GM19238 (cell line): Measurements from ENCODE around the gene SCN11A.
A peak's percentile ranks its signal among the peaks of the same experiment; 100 is the strongest.
"Not testable (repeated sequence)": the region's sequence is repeated elsewhere in the genome, so short reads cannot be mapped to it uniquely, and the experiment has no call there.

ENCODE experiments used
- DNase-seq: peaks from one replicate; pipeline ENCODE4 v3.0.0; 2011; ENCODE audit warnings: low spot score; ENCODE audit not compliant: insufficient read length

Gene SCN11A

DNA sequence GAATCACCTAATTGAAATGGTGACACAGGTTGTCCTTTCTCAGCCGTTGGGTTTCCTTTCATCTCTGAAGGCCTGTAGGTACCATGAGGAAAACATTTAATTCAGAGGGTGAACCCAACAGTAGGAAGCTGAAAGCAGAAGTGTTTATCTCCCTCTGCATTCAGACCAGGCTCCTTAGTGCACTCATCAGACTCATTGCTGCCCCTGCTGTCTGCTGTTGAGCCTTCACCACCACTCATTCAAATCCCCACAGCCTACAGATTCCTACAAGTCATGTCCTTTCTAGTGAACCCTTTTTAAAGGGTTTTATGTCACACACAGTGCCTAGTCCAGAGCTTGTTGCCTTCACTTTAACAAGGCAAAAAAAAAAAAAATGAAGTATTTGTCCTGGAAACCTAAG is 13.5 kb upstream of the SCN11A start:
- DNase-seq, result peak; percentile 30

DNA sequence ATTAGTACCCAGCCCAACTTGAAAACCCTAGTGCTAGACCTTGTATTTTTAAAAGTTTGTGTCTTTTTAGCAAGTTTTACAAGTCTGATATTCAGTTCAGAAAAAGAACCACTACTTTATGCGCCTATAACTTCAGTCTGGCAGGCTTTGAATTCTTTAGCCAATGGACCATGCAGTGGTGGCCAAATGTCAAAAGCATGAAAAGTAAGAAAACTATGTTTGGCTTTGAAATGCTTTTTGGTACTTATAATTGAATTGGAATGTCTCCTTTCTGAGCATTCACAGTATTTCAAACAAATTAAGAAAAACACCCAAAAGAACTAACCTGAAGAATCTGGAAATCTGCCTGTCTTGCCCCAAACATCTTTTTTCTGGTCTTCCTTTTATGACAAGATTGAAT is 12.9 kb upstream of the SCN11A start:
- DNase-seq, result no peak

DNA sequence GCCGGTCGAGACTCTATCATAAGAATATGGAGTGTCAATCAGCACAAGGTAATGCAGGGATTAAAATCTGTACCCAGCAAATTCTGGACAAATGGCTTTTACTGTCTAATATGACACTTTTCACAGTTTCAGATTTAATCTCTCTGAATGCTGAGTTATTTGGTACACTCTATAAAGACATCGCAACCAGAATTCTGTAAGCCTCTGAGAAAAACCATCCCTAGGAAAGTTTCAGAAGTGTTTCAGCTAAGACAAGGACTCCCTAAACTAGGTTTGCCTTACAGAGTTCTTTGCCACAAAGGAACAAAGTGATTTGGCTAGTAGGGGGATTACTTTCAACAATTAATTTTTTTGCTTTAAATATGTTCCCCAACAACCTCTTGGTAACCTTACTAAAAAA is 11.4 kb upstream of the SCN11A start:
- DNase-seq, result no peak

DNA sequence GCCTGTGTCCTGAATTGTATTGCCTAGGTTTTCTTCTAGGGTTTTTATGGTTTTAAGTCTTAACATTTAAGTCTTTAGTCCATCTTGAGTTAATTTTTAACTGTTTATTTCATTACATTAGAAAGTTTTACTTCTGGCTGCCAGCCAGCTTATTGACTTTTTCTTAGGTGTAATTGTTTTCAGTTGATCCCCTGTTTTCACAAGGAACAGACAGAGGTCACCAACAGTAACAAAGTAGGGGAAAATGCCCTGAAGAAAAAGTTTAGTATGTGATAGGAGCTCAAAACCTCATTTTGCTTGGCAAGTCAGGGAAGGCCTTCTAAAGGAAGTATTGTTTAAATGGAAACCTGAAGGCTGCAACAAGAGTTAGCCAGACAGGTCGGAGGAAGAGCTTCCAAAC is 10.4 kb upstream of the SCN11A start:
- DNase-seq, result no peak

DNA sequence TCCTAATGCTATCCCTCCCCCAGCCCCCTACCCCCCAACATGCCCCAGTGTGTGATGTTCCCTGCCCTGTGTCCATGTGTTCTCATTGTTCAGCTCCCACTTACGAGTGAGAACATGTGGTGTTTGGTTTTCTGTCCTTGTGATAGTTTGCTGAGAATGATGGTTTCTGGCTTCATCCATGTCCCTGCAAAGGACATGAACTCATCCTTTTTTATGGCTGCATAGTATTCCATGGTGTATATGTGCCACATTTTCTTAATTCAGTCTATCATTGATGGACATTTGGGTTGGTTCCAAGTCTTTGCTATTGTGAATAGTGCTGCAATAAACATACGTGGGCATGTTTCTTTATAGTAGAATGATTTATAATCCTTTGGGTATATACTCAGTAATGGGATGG is 9.5 kb upstream of the SCN11A start:
- not testable (repeated sequence) for DNase-seq

DNA sequence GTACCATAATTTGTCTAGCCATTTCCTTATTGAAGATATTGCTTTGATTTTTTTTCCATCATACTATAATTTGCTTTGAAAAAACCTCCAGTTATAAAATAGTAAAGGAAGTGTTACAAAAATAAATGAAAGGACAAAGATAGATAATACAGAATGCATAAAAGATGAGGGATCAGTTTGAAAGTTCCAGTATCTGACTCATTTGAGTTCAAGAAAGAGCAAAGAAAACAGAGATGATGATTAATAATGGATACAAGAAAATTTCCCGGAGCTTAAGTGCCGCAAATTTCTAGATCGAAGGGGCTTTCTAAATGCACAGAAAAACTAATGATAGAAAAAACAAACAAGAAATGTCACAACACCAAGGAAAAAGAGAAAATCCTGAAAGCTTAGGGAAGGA is 4.4 kb upstream of the SCN11A start:
- DNase-seq, result no peak

DNA sequence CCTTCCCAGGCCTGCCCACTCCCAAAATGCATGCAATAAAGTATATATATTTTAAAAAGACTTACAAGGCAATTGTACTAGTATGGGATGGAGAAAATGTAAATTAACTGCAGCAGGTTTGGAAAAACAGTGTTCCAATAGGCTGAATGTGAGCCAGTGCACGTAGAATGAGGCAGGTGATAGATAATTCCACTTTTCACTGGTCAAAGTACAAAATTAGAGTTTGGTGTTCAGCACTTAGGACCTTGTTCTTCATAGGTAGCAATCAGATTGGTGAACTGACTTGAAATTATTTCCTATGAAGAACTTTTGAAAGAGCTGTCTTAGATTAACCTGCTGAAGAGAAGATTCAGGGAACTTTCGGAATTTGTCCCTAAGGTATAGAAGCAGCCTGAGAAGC is 2.0 kb upstream of the SCN11A start:
- DNase-seq, result no peak

DNA sequence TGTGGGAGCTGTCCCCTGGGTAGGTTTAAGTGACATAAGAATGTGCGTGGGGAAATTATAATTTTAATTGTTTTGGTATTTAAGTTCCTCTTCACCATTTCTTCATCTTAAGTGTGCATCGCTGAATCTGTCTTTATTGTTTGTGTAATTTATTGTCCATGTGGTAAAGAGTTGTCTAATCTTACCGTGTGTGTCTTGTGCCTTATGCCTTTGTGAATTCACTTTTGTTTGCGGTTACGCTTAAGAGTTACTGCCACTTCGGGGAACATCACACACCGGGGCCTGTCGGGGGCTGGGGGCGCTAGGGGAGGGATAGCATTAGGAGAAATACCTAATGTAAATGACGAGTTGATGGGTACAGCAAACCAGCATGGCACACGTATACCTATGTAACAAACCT is 839 bp upstream of the SCN11A start:
- no peak for DNase-seq

DNA sequence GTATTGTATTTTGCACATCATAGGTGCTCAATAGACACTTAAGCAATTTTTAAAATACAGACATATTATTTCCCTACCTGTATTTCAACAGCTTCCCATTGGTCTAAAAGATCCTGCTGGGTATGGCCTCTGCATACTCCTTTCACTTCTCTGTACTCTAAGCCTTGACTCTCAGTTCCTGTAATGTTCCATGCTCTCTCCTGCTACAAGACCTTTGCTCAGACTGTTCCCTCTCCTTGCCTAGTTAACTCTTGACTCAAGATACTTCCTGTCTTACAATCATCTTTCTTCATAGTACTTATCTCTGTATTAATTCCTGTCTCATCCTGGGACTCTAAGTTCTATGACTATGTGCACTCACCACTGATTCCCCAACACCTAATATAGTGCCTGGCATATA is 1.7 kb downstream of the SCN11A start:
- DNase-seq, result no peak

DNA sequence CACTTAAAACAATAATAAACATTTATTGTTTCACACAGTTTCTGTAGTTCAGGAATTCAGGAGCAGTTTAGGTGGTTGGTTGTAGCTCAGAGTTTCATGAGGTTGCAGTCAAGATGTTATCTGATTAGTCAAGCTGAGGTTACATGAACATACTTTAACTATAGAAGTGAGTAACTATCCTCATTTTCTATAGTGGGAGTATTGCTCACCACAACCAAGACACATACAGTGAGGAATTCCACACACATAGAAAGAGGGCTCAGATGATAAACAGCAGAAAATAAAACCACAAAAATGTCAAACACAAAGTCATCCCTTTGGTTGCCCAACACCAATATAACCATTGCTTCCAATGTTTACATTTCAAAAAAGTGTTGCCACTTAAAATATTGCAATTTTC is 13.6 kb downstream of the SCN11A start:
- DNase-seq, result no peak

DNA sequence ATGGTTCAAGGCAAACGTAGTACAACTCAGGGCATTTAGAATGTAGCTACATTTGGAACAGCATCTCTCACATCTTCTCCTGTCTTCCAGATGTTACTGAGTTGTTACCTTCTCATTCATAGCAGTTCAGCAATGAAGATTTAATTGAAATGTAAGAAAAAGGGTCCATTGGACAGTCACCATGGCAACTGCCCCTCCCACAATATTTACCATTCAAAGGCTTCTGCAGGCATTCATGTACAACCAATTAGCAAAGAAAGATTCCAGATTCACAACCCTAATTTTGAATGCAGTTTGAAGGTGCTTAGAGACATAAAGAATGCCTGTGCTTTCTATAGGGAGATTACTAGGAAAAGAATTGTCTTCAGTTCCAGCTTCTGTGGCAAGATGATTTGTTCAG is 22.2 kb downstream of the SCN11A start:
- no peak for DNase-seq

DNA sequence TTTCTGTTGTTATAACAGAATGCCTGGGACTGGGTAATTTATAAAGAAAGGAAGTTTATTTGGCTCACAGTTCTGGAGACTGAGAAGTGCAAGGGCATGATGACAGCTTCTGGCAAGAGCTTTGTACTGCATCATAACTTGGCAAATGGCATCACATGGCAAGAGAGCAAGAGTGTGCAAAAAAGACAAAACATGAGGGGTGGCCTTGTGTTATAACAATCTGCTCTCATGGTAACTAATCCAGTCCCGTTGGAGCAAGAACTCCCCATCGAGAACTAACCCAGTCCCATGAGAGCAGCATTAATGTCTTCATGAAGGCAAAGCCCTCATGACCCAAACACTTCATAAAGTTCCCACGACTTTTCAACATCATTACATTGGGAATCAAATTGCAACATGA is 23.2 kb downstream of the SCN11A start:
- DNase-seq, result no peak

DNA sequence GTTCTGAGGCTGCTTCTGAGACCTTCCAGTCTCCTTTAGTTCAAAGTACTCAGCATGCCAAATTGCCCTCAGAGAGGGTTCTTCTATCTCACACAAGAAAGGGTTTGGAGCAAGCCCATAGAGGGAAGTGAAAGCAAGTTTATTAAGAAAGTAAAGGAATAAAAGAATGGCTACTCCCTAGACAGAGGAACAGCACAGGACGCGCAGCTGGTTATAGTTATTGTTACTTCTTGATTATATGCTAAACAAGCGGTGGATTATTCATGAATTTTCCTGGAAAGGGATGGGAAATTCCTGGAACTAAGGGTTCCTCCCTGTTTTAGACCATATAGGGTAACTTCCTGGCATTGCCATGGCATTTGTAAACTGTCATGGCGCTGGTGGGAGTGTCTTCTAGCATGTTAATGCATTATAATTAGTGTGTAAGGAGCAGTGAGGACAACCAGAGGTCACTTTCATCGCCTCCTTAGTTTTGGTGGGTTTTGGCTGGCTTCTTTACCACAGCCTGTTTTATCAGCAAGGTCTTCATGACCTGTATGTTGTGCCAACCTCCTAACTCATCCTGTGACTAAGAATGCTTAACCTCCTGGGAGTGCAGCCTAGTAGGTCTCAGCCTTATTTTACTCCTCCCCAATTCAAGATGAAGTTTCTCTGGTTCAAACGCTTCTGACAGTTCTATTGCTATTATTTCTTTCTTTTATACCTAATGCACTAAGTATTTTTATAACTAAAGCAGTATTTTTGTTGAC is 26.3 kb downstream of the SCN11A start:
- no peak for DNase-seq

DNA sequence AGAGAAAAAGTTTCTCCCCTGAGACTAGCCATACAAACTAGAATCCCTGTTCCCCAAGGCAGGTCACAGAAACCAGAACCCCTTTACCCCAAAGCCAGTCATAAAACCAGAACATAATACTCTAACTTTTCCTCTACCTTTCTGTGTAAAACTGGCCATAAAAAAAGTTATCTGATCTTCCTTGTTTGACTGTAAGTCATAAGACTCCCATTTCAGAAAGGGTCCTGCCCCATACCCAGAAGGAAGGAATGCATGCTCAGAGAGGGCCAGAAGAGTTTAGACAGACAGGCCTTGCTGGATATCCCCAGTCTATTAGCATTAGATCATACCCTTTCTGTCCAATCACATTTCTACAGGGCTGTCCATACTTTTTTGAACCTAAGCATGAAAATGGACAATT is 27.2 kb downstream of the SCN11A start:
- no peak for DNase-seq

DNA sequence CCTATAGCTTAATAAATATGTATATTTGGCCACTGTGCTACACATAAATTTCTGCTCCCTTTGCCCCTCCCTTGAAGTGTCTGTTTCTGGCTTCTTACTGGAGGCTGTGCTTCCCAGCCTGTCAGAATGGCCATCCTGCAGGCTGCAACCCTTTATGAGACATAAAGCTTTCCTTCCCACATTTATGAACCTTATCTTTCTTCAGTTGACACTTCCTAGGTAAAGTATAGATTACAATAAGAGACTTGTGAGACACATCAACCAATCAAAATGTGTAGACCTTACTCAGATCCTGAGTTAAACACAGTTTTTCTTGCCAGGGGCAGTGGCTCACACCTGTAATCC is 29.5 kb downstream of the SCN11A start:
- DNase-seq, result no peak

DNA sequence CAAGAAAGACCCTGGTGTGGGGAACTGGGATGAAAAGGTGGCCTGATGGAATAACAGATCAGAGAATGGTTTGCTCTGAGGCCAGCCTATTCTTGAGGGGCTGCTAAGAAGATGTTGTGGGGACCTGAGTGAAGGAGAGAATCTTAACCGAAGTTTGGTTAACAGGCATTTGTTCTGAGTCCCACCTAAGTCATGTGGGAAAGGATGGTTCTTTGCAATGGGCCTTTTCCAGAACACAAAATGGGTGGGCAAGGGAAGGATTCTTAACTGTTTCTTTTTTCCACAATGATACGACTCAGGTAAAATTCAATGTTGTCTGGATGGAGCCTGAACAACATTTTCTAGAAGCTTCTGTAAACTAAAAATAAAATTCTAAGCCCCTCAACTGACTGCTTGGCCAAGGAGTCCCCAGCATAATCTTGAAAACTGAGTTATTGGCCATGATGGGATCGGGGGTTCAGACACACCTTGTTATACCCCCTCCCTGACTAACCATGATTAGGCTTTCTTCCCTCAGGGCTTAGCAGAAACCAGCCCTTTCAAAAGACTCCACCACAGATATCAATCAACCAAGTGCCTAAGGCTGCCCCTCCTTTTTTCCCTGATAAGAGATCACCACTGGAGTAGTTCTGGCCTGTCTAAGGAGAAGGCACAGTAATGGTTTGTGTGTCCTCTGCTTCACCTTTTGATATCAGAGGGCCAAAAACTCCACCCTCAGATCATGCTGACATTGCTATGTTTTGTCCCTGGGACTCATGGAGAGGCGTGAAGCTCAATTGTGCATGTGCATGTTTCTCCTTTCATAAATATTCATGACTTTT is 30.1 kb downstream of the SCN11A start:
- no peak for DNase-seq

DNA sequence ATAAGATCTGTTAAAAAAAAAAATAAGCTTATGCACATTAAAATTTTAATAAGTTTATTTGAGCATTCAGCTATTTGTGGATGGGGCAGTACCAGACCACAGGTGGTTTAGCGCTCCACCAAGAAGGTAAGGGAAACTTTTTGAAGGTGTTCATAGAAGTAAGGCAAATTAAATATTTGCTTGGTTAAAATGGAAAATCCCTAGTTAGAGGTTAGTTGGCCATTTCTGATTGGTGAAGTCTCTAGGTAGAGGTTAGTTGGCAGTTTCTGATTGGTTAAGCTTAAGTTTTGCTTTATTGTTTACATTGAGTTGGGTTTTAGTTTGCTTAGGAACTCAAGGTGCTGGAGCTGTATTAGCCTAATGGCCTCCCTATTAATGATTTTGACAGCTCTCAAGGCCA is 30.7 kb downstream of the SCN11A start:
- no peak for DNase-seq

DNA sequence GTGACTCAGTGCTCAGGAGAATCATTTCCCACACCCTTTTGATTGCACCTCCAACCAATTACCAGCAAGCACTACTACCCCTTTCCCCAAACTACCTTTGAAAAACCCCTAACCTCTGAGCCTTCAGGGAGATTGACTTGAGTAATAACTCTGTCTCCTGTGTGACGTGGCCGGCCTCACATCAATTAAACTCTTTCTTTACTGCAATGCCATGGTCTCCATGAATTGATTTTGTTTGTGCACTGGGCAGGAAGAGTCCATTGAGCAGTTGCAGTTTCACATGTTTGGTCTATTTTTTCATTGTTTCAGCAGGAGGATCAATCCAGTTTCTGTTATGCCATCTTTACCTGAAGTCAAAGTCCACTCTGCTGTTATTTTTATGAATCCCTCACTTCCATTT is 32.4 kb downstream of the SCN11A start:
- DNase-seq, result no peak

DNA sequence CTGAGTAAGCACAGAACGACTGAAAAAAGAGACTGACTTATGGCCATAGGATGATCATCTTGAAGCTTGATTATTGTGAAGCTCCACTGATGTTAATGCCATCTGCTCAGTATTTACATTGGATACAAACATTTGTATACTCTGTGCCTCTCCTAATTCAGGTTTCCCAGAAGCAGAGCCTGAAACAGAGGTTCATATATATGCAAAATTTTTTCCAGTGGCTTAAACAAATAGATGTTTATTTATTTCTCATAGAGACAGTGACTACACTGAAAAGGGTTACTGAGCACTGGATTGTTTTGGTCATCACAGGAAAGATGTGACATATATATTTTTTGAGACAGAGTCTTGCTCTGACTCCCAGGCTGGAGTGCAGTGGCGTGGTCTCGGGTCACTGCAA is 36.3 kb downstream of the SCN11A start:
- no peak for DNase-seq

DNA sequence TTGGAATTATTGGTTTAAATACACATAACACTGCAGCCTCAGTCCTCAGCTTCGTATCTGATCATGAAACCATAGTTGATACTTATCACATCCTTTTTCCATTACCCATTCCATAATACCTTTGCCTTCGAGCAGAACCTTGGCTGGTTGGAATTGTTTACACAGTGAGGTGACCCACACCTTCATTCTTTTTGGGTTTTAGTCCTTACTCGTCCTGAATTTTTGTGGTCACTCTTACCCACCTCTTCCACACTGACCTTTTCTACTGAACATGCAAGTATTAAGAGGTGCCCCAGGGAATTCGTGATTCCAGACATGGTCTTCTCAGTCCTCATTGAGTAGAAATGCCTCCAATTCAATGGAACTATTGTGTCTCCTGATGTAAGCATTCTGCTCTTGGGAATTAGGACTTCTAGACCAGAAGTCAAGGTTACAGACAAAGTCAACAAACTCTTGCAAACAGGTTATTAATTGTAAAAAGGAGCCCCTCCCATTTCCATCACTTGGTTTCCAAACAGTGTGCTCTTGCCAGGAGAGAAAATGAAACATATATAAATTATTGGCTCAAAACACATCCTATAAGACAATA is 37.7 kb downstream of the SCN11A start:
- no peak for DNase-seq

DNA sequence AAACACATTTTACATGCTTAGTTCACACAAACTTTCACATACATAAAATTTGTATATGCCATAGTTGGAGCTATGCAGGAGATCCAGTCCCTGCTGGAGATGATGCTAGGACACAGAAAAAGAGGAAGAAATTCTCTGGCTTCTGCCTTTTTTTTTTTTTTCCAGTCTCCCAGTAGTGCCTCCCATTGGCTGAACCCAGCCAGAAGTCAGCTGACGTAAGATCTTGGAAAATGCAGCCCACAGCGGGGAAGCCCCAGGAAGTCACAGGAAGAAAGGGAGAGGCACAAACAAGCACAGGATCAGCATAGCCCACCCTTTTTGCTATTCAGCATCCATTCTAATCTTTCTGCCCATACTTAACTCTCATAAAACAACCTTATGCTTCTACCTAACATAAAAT is 38.5 kb downstream of the SCN11A start:
- DNase-seq, result no peak

DNA sequence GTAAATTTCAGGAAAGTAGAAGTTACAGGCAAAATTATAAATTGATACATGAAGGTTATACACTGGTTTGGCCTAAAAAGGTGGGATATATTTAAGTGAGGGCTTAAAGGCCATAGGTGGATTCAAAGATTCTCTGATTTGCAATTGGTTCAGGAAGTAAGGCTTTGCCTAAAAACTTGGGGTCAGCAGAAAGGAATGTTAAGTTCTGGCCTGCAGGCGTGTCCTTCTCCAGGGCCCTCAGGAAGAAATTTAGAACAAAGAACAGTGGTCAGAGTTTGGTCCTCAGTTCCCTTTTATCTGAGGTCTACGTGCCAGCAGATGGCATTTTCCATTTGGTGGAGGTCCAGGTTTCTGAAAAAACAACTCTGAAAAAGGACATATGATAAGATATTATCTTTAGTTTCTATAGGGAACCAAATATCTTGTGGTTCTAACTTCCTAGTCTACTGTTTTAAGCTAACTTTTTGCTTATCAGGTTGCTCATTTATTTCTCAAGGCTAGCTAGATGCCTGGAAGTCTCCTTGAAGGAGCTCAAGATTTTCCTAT is 40.5 kb downstream of the SCN11A start:
- DNase-seq, result no peak

DNA sequence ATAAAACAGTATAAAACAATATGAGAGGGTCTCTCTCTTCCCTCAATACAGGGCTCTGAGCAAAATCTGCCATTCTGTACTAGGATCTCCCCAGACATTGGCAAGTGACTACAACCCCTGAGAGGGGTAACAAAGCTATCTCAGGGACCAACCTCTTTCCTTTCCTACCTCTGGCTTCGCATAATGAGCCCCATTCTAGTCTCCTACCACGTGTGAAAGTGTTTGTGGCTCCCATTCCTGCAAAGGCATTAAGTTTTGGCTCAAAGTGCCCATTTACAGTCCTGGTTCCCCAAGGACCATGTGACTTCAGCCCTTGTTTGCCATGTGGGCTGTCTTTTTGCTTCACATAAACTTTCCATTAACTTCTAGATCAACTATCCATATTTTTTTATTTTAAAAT is 46.4 kb downstream of the SCN11A start:
- DNase-seq, result no peak
